Stimulated activated CD4-positive, alpha-beta T cell treated with anti-CD3 and anti-CD28 coated beads, Interleukin-15, amount 100 ng/mL, for 48 hours (primary cell): ENCODE results near the gene MUC21.
A peak's percentile ranks its signal among the peaks of the same experiment; 100 is the strongest.
"Not testable (repeated sequence)": the region's sequence is repeated elsewhere in the genome, so short reads cannot be mapped to it uniquely, and the experiment has no call there.

ENCODE experiments used
- DNase-seq, 2 donors: peaks; one replicate each; pipeline ENCODE4 v3.0.0-alpha.2; 2020; ENCODE audit warnings: low read depth in 2 of 2

Gene MUC21

GRCh38 chr6:31008165-31008564 is 24.6 kb downstream of the MUC21 start:
- no peak for DNase-seq

DNA sequence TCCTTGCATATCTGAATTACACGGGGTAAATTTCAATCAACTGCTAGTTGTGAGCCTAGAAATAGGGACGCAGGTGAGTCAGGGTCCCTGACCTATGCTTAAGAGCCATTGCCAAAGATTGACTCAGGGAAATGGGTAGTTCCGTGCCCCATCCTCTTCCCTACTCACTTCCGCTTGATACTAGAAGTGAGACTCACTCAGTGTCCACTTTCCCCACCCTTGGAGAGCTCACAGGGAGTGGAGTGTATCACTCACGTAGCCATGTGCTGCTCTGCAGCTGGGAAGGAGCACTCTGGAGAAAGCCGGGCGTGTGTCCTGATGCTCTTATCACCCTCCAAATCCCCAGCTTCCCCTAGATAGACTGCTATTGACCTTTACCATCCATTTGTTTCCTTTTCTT is 26.2 kb downstream of the MUC21 start:
- no peak for DNase-seq

DNA sequence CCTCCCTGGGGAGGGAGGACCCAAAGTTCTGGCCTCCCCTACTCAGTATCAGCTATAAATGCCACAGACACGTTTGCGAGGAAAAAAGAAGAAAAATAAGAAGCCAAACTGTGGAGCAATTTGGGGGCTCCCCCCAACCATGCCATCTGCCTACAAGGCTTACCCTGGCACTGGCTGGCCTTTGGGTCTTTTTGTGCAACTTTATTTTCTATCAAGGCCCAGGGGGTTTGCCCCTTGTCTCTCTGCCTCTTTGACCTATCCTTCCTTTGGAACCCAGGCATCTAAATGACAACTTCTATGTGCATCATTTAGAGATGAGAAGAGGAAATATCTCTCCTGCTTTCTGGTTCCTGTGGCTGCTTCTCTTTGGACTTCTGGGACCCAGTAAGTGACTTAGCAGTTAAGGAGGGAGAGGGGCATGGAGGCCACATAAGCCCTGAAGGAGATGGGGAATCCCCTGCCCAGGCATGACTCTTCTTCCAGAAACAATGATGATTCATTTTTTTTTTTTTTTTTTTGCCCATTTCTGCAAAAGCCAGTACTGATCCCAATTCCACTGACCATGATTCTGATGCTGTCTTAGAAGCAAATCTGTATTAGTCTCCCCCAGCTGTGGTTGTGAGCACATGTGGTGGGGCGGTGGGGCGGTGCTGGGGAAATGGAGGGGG is 27.0 kb downstream of the MUC21 start, which contains the start of gene MUC22:
Gene MUC22 (plus strand): TSS at position 82 of the 668 bp plus-strand sequence. CDS start 233 bp downstream, at position 315.
- DNase-seq: peak in 1 of 2 donors; percentile 25

- DNase-seq: no peak
These were observed 27.6 kb downstream of the MUC21 start for GRCh38 chr6:31011153-31011552.

GRCh38 chr6:31016659-31017299 is 33.3 kb downstream of the MUC21 start:
- no peak for DNase-seq

DNA sequence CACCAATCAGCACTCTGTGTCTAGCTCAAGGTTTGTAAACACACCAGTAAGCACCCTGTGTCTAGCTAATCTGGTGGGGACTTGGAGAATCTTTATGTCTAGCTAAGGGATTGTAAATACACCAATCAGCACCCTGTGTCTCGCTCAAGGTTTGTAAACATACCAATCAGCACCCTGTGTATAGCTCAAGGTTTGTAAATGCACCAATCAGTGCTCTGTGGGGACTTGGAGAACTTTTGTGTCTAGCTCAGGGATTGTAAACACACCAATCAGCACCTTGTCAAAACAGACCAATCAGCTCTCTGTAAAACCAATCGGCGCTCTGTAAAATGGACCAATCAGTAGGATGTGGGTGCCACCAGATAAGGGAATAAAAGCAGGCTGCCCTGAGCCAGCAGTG is 33.9 kb downstream of the MUC21 start:
- DNase-seq: not testable (repeated sequence)

- no peak for DNase-seq
These were observed 36.5 kb downstream of the MUC21 start for GRCh38 chr6:31020057-31020456.

GRCh38 chr6:31020631-31021255 is 37.2 kb downstream of the MUC21 start:
- not testable (repeated sequence) for DNase-seq

DNA sequence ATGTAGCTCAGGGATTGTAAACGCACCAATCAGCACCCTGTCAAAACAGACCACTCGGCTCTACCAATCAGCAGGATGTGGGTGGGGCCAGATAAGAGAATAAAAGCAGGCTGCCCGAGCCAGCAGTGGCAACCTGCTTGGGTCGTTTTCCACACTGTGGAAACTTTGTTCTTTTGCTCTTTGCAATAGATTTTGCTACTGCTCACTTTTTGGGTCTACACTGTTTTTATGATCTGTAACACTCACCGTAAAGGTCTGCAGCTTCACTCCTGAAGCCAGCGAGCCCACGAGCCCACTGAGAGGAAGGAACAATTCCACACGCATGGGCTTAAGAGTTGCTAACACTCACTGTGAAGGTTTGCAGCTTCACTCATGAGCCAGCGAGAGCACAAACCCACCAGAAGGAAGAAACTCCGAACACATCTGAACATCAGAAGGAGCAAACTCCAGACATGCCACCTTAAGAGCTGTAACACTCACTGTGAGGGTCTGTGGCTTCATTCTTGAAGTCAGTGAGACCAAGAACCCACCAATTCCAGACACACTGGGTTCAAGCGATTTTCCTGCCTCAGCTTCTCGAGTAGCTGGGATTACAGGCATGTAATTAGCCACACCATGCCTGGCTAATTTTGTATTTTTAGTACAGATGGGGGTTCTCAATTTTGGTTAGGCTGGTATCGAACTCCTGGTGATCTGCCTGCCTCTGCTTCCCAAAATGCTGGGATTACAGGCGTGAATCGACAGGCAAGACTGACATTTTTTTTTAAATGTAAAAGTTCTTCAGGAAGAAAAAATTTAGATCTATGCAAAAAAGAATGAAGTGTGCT is 38.4 kb downstream of the MUC21 start:
- not testable (repeated sequence) for DNase-seq

DNA sequence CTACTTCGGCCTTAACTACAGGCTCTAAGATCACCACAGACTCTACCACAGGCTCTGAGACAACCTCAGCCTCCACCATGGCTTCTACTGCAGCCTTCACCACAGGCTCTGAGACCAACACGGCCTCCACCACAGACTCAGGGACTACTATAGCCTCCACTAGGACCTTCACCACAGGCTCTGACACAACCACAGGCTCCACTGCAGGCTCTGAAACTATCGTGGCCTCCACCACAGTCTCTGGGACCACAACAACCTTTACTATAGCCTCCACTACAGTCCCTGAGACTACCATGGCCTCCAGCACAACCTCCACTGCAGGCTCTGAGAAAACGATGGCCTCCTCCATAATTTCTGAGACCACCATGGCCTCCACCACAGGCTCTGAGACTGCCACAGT is 42.1 kb downstream of the MUC21 start:
- no peak for DNase-seq

DNA sequence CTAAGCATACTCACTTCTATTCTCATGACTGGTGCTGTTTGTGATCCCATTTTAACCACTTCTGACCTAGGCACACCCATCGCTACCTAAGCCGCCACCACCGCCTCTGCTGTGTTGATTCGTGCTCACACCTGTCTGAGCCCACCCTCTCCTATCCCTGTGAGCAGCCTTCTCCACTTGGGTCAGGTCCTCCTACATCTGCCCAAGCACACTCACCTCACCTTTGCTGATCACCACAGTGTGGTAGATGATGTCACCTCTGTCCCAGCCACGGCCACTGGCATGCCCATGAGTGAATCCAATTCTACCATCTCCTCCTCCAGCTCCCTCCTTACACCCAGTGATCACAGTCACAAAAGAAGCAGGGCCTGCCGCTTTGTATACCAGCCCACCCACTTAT is 47.6 kb downstream of the MUC21 start:
- DNase-seq: peak in 1 of 2 donors; percentile 2

DNA sequence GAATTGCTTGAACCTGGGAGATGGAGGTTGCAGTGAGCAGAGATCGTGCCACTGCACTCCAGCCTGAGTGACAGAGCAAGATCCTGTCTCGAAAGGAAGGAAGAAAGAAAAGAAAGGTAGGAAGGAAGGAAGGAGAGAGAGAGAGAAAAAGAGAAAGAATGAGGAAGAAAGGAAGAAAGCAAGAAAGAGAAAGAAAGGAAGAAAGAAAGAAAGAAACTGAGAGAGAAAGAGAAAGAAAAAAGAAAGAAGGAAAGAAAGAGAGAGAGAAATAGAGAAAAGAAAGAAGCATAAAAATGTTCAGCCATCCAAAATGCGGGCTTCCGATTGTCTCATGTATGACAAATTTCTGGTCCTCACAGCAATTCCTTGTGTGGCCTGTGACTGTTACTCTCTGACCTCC is 49.6 kb downstream of the MUC21 start:
- no peak for DNase-seq

GRCh38 chr6:31035862-31036497 is 52.5 kb downstream of the MUC21 start:
- DNase-seq: no peak

- DNase-seq: no peak
These were observed 53.7 kb downstream of the MUC21 start for GRCh38 chr6:31037169-31037568.

GRCh38 chr6:31037682-31038081 is 54.2 kb downstream of the MUC21 start:
- DNase-seq: no peak

DNA sequence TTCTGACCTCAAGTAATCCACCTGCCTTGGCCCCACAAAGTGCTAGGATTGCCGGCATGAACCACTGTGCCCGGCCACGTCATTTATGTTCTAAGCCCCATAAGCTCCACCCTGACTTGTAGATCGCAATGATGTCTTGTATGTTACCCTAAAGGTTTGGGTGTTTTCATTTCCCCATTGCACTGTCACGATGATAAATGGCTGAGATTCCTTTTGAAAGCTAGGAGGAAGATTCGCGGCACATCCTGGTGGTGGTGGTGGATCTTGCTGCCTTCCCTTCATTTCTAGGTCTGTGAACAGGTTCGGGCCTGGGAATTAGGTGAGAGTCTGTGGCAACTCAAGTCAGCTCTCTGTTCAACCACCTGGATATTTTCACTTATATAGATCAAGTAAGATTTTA is 55.0 kb downstream of the MUC21 start:
- no peak for DNase-seq
